Measurements from ENCODE around the gene DYNLRB2.

- TF ChIP-seq POLR2A (IDR thresholded peaks at IDR 0.05; ENCODE audit: low read depth, low read length) (no peak), TAF1 (IDR thresholded peaks at IDR 0.05; ENCODE audit: low read depth, low read length) (no peak), SPI1 (IDR thresholded peaks at IDR 0.05; ENCODE audit: low read depth, low read length) (no peak), POLR2AphosphoS5 (IDR thresholded peaks at IDR 0.05; ENCODE audit: low read depth, low read length) (no peak)
Measured at GRCh38 chr16:80570106-80570478, 29.3 kb downstream of the DYNLRB2 start.
